ENCODE measurements around the gene NOL9. TPM values are rescaled to one million over a fixed set of nuclear protein-coding genes. Genes with fewer than 3 reads are reported as not detected.

NOL9 gene
- total RNA-seq, 4 donors from 2014 or later, result 18.2 to 45.2 (median 24.7) TPM

GRCh38 chr1:6503884-6504602 lies 50.3 kb downstream of the NOL9 start:
- DNase-seq (ENCODE audit: low spot score) (no peak), ATAC-seq (ENCODE audit: low FRiP score) (no peak)
- no peak for TF ChIP-seq CTCF (IDR thresholded peaks at IDR 0.05)

DNA sequence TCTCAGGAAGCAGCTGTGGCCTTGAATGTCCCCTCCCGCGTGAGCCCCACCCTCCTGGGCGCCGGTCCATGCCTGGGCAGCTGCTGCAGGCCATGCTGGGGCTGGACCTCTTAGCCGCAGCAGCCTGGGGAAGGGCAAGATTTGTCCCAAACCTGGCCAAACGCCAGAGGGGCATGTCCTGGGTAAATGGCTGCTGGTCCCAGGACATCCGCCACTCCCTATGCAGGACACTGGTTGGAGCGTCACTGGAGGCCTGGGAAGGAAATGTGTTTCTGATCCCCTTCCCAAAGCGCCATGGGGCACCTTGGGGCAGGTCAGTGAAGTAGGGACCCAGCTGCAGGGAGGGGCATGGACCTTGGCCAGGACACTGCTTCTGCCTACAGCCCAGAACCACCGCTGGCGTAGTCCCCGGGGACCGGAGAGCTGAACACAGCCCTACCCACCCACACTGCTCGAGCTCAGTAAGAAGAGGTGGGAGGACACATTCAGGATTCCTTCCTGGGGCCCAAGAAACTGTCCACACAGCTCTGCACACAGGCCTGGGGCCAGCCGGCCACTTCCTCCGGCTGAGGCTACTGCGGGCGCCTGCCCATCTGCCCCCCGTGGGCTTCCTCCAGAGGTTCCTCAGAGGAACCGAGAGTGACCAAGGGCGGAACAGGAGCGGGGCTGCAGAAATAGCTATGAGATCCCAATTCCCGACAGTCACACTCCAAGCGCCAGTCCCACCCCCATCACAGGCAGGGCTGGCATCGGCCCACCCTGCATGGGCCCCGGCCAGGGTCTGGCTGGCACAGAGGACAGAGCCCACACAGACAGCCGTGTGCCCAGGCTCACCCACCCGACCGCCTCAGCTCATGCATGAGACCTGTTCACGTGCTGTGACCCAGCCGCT lies 52.1 kb downstream of the NOL9 start:
- no peak for TF ChIP-seq CTCF (IDR thresholded peaks at IDR 0.05)
- ATAC-seq (ENCODE audit: low FRiP score), result no peak
- DNase-seq (ENCODE audit: low spot score), result no peak

- ATAC-seq (ENCODE audit: low FRiP score) (no peak), DNase-seq (ENCODE audit: low spot score) (no peak)
- no peak for TF ChIP-seq CTCF (IDR thresholded peaks at IDR 0.05)
These were observed 53.0 kb downstream of the NOL9 start for GRCh38 chr1:6501279-6501813.

DNA sequence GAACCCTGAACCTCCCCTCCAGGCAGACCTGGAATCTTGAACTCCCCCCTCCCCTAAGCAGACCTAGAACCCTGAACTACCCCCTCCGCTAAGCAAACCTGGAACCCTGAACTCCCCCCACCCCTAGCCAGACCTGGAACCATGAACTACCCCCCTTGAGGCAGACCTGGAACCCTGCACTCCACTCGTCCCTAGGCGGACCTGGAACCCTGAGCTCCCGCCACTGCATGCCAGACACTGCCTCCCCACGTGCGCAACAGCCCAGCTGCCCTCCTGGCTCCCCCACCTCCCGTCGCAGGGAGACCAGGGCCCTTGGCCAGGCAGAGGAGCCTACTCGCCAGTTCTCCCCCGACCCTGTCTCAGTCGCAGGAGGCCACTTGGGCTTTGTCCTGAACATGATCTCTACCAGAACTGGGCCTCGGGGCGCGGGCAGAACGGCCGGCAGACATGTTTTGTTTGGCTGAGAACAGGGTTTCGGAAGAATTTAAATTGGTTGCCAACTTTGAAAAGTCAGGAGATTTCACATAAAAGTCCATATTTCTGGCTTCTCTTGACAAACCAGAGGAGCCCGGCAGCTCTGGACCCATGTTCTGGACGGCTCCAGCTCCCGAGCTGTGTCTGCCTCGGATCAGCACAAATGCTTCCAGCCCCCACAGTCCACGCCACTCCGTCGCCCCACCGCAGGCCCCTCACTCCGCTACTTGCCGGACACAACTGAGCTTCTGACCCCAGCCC lies 53.6 kb downstream of the NOL9 start:
- no peak for TF ChIP-seq CTCF (IDR thresholded peaks at IDR 0.05)
- ATAC-seq (ENCODE audit: low FRiP score) (no peak), DNase-seq (ENCODE audit: low spot score) (no peak)

DNA sequence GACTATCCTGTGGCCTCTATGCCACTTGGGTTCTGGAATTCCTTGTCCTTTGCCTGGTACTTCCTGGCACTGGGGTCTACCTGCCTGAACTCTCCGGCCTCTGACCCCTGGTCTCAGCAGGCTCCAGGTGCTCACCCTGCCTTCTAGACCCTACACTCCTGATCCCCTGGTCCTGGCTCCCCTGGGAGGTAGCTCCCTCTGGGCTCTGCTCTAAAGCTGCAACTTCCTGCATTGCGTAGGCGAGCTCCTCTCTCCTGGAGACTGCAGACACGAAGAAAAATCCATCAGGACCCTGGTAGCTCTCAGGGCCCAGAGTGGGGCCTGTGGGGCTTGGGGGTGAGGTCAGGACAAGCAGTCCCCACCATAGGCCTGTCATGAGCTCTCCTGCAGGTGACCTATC lies 55.0 kb downstream of the NOL9 start:
- no peak for TF ChIP-seq CTCF (IDR thresholded peaks at IDR 0.05)
- ATAC-seq (ENCODE audit: low FRiP score) (no peak), DNase-seq (ENCODE audit: low spot score) (no peak)

DNA sequence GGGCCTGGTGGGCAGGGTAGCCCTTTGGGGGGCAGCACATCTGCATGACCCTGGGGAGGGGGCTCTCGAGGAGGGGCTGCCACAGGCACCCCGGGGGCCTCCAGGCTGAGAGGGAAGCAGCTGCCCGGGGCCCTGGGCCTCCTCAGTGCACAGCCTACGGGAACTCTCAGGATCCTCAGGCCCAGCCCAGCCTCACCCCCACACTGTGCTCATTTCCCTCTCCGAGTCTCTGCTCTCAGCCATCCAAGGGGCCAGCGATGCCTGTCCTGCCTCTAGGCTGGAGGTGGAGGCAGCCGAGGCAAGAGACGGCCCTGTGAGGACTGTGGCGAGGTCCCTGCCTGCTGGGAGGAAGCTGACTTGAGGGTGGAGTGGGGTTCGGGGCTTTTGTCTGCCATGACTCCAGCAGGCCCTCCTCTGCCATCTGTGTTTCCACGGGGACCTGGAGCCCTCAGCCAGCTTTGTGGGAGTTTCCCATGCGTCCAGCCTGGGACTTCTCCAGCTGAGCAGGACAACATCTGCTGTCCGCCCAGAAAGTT lies 55.7 kb downstream of the NOL9 start:
- no peak for ATAC-seq (ENCODE audit: low FRiP score)
- DNase-seq (ENCODE audit: low spot score), result no peak
- TF ChIP-seq CTCF (IDR thresholded peaks at IDR 0.05), result no peak

Data from omental fat pad (tissue), 4 donors.